ENCODE results near the gene TUFT1. TPM values are rescaled to one million over a fixed set of nuclear protein-coding genes. Genes with fewer than 3 reads are reported as not detected.

Gene TUFT1
- total and polyA plus RNA-seq, 2 of the 13 experiments (the other 11 are each of a cell fraction or from before 2014, with no cell fraction given) = 6.4 to 7.3 TPM

DNA sequence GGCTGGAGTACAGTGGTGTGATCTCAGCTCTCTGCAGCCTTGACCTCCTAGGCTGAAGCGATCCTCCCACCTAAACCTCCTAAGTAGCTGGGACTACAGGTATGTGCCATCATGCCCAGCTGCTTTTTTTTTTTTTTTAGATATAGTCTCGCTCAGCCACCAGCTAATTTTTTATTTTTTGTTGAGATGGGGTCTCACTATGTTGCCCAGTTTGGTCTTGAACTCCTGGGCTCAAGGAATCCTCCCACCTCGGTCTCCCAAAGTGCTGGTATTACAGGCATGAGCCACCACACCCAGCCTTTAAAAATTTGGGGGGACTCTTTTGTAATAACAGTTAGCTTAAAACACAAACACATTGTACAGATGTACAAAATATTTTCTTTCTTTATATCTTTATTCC, 70.0 kb downstream of the TUFT1 start:
- intact Hi-C loops (cut with micrococcal nuclease; ENCODE audit: unreplicated experiment) = no loop called here
- FAIRE-seq (no peak), ATAC-seq (no peak), DNase-seq (ENCODE audit: low spot score) (no peak)
- H3K36me3 ChIP-seq (replicated peaks in 1 of 2; ENCODE audit: control insufficient read depth in 1 of 2, insufficient read depth in 2 of 2, low read length in 2 of 2) = no peaks in the 10 kb centered on the region
- no peak overlapping the region for H3K9ac ChIP-seq (ENCODE audit: insufficient read depth, low read depth, low read length)
- H3K27me3 ChIP-seq (ENCODE audit: control insufficient read depth in 1 of 2, insufficient read depth in 2 of 2, low read length in 2 of 2) = no peaks in the 10 kb centered on the region
- ChIA-PET CTCF (ENCODE audit: low intra/inter-chr PET ratio, low total read pairs) (no interaction called here), POLR2A (interaction anchor here (2.2 kb wide), 1 partner anchor 70 kb away, joined by 16 read pairs; the partner anchor contains the start of gene TUFT1)
- no TSS peak for BruUV-seq (replicated peaks)
- H3K27ac ChIP-seq (ENCODE audit: extremely low read length, insufficient read depth, low read length) = no peak overlapping the region
- TF ChIP-seq ZNF282 (IDR thresholded peaks at IDR 0.05; ENCODE audit: partially characterized antibody) (no peak), RORA (CRISPR knock-in tag; IDR thresholded peaks at IDR 0.05) (no peak), NR2F1 (CRISPR knock-in tag; IDR thresholded peaks at IDR 0.05) (no peak), ZNF121 (CRISPR knock-in tag; IDR thresholded peaks at IDR 0.05) (peak; percentile 64), ZBTB38 (CRISPR knock-in tag; IDR thresholded peaks at IDR 0.05) (no peak), HMG20A (CRISPR knock-in tag; IDR thresholded peaks at IDR 0.05; ENCODE audit: borderline replicate concordance) (no peak)
- TF ChIP-seq, protein P1, sequence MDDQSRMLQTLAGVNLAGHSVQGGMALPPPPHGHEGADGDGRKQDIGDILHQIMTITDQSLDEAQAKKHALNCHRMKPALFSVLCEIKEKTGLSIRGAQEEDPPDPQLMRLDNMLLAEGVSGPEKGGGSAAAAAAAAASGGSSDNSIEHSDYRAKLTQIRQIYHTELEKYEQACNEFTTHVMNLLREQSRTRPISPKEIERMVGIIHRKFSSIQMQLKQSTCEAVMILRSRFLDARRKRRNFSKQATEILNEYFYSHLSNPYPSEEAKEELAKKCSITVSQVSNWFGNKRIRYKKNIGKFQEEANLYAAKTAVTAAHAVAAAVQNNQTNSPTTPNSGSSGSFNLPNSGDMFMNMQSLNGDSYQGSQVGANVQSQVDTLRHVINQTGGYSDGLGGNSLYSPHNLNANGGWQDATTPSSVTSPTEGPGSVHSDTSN (CRISPR knock-in tag; IDR thresholded peaks at IDR 0.05; ENCODE audit: borderline replicate concordance) = no peak
- H4K20me1 ChIP-seq (ENCODE audit: insufficient read depth, low read length) = no peaks in the 10 kb centered on the region
- no peak overlapping the region for H3K4me3 ChIP-seq (replicated peaks in 1 of 3; ENCODE audit: insufficient read depth in 1 of 3, low read depth in 2 of 3, low read length in 3 of 3)
- H2AFZ ChIP-seq (ENCODE audit: low read length) = no peak overlapping the region
- in situ Hi-C loops (cut with HindIII; ENCODE audit: extremely low pct_ligation_motif_present, low pct_unique_long_range_greater_than_20kb) = no loop called here
- no peak overlapping the region for H3K4me2 ChIP-seq (ENCODE audit: low read depth, low read length)
- WGBS (ENCODE audit: low lambda C conversion rate) = 96% methylated on average over 3 of the region's 3 CpGs
- peaks cover 15% of the 10 kb centered on the region for H3K79me2 ChIP-seq (ENCODE audit: insufficient read depth, low read length)
- no peaks in the 10 kb centered on the region for H3K9me3 ChIP-seq (ENCODE audit: low read length)
- H3K4me1 ChIP-seq (ENCODE audit: insufficient read depth, low read length) = peaks cover 58% of the 10 kb centered on the region

DNA sequence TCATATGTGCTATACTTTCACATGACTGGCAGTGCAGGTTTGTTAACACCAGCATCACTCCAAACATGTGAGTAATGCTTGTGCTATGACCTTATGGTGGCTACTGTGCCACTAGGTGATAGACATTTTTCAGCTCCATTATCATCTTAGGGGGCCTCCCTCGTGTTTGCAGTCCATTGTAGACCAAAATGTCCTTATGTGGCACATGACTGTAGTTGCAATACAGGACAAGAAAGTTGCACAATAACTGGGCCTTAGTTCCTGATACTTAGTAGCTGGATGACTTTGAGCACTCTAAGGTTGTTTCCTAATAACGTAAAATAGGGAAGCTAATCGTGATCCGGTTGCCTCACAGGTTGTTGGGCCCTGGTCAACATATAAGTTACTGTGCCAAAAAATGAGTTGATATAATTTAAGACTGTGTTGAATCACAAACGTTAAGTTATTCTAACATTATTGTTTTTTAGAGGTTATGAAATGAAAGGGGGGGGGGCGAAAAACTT, 71.2 kb downstream of the TUFT1 start:
- H3K4me3 ChIP-seq (replicated peaks in 1 of 3; ENCODE audit: insufficient read depth in 1 of 3, low read depth in 2 of 3, low read length in 3 of 3) = peak overlapping the region; percentile 86 to 99 (median 91)
- peak overlapping the region; percentile 74 for H3K27ac ChIP-seq (ENCODE audit: extremely low read length, insufficient read depth, low read length)
- in situ Hi-C loops (cut with HindIII; ENCODE audit: extremely low pct_ligation_motif_present, low pct_unique_long_range_greater_than_20kb) = no loop called here
- H3K9ac ChIP-seq (ENCODE audit: insufficient read depth, low read depth, low read length) = peak overlapping the region; percentile 82
- CTCF ChIA-PET (ENCODE audit: low intra/inter-chr PET ratio, low total read pairs) = no interaction called here
- ATAC-seq (peak; percentile 70), DNase-seq (ENCODE audit: low spot score) (peak; percentile 93), FAIRE-seq (peak; percentile 83)
- TSS peak; percentile 79 for BruUV-seq (replicated peaks)
- H3K4me1 ChIP-seq (ENCODE audit: insufficient read depth, low read length) = peaks cover 65% of the 10 kb centered on the region
- H3K9me3 ChIP-seq (ENCODE audit: low read length) = no peaks in the 10 kb centered on the region
- peak overlapping the region; percentile 37 for H2AFZ ChIP-seq (ENCODE audit: low read length)
- no peaks in the 10 kb centered on the region for H4K20me1 ChIP-seq (ENCODE audit: insufficient read depth, low read length)
- no peaks in the 10 kb centered on the region for H3K27me3 ChIP-seq (ENCODE audit: control insufficient read depth in 1 of 2, insufficient read depth in 2 of 2, low read length in 2 of 2)
- H3K4me2 ChIP-seq (ENCODE audit: low read depth, low read length) = peak overlapping the region; percentile 81
- no peaks in the 10 kb centered on the region for H3K36me3 ChIP-seq (replicated peaks in 1 of 2; ENCODE audit: control insufficient read depth in 1 of 2, insufficient read depth in 2 of 2, low read length in 2 of 2)
- peaks cover 15% of the 10 kb centered on the region for H3K79me2 ChIP-seq (ENCODE audit: insufficient read depth, low read length)
- POLR2A ChIA-PET = interaction anchor here (0.7 to 2.2 kb wide), 10 partner anchors 9 to 605 kb away, joined by 3 to 16 read pairs (median 6); partner anchors contain the start of genes MINDY1, MRPL9 and TUFT1
- WGBS (ENCODE audit: low lambda C conversion rate) = 2% methylated on average over 5 of the region's 6 CpGs
- intact Hi-C loops (cut with micrococcal nuclease; ENCODE audit: unreplicated experiment) = no loop called here
- TF ChIP-seq RBM22 (optimal IDR thresholded peaks at IDR 0.05; ENCODE audit: low read length) = no peak
- TF ChIP-seq NFRKB (IDR thresholded peaks at IDR 0.05) = no peak
- TF ChIP-seq, protein P2, sequence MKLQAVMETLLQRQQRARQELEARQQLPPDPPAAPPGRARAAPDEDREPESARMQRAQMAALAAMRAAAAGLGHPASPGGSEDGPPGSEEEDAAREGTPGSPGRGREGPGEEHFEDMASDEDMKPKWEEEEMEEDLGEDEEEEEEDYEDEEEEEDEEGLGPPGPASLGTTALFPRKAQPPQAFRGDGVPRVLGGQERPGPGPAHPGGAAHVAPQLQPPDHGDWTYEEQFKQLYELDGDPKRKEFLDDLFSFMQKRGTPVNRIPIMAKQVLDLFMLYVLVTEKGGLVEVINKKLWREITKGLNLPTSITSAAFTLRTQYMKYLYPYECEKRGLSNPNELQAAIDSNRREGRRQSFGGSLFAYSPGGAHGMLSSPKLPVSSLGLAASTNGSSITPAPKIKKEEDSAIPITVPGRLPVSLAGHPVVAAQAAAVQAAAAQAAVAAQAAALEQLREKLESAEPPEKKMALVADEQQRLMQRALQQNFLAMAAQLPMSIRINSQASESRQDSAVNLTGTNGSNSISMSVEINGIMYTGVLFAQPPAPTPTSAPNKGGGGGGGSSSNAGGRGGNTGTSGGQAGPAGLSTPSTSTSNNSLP (IDR thresholded peaks at IDR 0.05; ENCODE audit: low read depth, low read length) = peak; percentile 31; the same call in 1 of the 2 replicates
- TF ChIP-seq ATF7 (IDR thresholded peaks at IDR 0.05) = peak; percentile 13; the same call in 1 of the 2 replicates
- no peak for TF ChIP-seq ATF7 (CRISPR knock-in tag; IDR thresholded peaks at IDR 0.05)
- TF ChIP-seq ZBTB3 (CRISPR knock-in tag; IDR thresholded peaks at IDR 0.05; ENCODE audit: borderline replicate concordance, low read depth) = no peak
- peak in 1 of 2 experiments; percentile 10; a peak in 1 of 4 replicates for TF ChIP-seq KLF16 (CRISPR knock-in tag; IDR thresholded peaks at IDR 0.05)
- no peak for TF ChIP-seq LCORL (IDR thresholded peaks at IDR 0.05)
- TF ChIP-seq LCORL (CRISPR knock-in tag; IDR thresholded peaks at IDR 0.05) = peak; percentile 19; the same call in 1 of the 2 replicates
